Coronary artery (tissue), 2 donors: Measurements from ENCODE around the gene ERICH4.
A peak's percentile ranks its signal among the peaks of the same experiment; 100 is the strongest.

Experiments
- DNase-seq: peaks from one replicate; pipeline ENCODE4 v3.0.0-alpha.2; 2017; ENCODE audit warnings: low spot score
- H3K27ac ChIP-seq, 2 donors: fragments of 200-600 bp; sonication (generic); one replicate each; pipeline ENCODE4 v1.5.1; 2016 to 2019
- H3K4me3 ChIP-seq: fragments of 200-600 bp; sonication (generic); 2 replicates; pipeline ENCODE4 v1.5.1; 2016; ENCODE audit warnings: mild to moderate bottlenecking, moderate library complexity
- TF ChIP-seq, protein P1 (sequence below): fragments of 200-600 bp; sonication (generic); IDR thresholded peaks from one replicate; pipeline ENCODE4 v1.5.1; 2019; ENCODE audit warnings: antibody characterized with exemption

Gene ERICH4

DNA sequence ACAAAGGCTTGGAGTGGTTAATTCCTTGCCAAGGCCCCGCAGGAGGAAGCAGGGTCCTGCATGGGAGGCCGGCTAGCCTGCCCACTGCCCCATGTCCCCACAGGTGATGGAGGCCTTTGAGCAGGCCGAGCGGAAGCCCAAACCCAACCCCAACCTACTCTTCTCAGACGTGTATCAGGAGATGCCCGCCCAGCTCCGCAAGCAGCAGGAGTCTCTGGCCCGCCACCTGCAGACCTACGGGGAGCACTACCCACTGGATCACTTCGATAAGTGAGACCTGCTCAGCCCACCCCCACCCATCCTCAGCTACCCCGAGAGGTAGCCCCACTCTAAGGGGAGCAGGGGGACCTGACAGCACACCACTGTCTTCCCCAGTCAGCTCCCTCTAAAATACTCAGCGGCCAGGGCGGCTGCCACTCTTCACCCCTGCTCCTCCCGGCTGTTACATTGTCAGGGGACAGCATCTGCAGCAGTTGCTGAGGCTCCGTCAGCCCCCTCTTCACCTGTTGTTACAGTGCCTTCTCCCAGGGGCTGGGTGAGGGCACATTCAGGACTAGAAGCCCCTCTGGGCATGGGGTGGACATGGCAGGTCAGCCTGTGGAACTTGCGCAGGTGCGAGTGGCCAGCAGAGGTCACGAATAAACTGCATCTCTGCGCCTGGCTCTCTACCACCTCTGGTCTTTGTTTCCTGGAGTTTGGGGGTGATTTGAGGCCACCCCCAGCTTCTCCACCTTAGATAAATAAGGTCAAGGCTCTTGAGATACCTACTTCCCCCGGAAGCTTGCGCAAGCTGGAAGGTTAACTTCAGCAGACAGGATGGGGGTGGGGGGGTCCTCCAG lies 18.4 kb upstream of the ERICH4 start:
- TF ChIP-seq, protein P1, sequence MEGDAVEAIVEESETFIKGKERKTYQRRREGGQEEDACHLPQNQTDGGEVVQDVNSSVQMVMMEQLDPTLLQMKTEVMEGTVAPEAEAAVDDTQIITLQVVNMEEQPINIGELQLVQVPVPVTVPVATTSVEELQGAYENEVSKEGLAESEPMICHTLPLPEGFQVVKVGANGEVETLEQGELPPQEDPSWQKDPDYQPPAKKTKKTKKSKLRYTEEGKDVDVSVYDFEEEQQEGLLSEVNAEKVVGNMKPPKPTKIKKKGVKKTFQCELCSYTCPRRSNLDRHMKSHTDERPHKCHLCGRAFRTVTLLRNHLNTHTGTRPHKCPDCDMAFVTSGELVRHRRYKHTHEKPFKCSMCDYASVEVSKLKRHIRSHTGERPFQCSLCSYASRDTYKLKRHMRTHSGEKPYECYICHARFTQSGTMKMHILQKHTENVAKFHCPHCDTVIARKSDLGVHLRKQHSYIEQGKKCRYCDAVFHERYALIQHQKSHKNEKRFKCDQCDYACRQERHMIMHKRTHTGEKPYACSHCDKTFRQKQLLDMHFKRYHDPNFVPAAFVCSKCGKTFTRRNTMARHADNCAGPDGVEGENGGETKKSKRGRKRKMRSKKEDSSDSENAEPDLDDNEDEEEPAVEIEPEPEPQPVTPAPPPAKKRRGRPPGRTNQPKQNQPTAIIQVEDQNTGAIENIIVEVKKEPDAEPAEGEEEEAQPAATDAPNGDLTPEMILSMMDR, result no peak
- no peak for DNase-seq
- no peak overlapping the region for H3K27ac ChIP-seq
- H3K4me3 ChIP-seq, result no peak overlapping the region

DNA sequence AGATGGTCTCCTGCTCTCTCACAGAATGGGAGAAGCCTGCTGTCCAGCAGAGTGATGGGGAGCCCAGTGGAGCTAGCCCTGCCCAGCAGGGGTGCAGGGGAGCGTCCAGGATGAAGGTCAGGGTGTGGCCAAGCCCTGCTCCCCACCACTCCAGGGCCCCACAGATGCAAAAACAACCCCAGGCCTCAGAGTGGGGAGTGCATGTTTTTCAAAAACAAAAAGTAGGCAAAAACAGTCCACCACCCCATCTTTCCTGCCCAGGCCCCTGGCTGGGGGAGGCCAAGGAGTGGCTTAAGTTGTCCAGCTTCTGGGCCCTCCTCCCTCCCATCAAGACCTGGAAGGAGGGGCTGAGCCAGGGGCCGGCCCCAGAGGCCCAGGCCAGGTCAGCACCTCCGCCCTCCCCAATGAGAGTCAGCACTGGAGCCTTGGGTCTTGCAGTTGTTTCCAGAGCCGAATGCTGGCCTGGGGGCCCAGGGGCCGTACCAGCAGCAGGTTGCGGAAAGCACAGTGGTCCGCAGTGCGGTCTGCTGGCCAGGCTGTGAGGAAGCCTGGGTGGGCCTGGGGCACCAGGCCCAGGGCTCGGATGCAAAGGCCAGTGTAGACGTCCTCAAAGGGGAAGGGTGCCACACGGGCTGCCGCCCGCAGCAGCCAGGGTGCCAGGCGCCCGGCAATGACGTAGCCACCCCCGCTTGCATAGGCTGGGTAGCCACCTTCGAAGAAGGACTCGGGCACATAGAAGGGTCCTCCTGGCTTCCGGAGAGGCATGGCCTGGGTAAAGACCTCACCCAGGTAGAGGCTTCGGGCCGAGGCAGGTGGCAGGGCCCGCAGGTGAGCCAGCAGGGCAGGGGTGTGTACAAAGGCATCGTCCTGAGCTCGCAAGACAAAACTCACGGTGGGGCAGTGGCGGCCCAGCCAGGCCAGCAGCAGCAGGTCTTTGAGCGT lies 17.5 kb upstream of the ERICH4 start:
- DNase-seq, result no peak
- Histone ChIP-seq H3K27ac (peak overlapping the region in 1 of 2 donors; percentile 89), H3K4me3 (no peak overlapping the region)
- TF ChIP-seq, protein P1, result no peak

DNA sequence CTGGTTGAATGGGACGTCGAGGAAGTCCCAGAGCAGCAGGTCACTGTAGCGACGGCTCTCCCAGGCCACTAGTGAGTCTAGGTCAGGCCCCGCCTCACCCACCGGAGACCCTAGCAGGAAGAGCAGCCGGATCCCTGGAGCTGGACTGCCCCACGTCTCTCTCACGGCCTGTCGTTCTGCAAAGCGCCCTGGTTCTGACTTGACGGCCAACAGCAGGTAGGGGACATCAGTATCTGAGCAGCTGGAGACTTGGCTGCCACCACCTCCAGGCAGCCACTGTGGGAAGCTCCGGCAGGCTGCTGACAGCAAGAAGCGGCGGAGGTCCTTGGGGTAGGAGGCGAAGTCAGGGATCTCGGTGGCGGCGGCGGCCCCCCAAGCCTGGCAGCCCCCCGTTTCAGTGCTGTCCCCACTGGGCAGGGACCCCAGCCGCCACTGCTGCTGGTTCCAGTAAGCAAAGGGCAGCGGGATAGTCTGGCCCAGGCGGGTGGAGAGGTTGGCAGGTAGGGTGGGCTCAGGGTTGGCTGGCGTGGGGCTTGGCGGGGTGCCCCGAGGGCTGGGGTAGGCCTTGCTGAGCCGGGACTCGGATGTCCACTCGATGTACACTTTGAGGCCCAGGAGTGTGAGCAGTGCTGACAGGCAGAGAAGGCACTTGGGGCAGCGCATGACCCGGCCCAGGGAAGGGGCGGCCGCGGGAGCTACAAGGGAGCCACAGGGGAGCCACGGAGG lies 16.7 kb upstream of the ERICH4 start:
- TF ChIP-seq, protein P1, result no peak
- peak overlapping the region; percentile 55 to 89 for H3K27ac ChIP-seq
- H3K4me3 ChIP-seq, result peak overlapping the region; percentile 71
- DNase-seq, result no peak

DNA sequence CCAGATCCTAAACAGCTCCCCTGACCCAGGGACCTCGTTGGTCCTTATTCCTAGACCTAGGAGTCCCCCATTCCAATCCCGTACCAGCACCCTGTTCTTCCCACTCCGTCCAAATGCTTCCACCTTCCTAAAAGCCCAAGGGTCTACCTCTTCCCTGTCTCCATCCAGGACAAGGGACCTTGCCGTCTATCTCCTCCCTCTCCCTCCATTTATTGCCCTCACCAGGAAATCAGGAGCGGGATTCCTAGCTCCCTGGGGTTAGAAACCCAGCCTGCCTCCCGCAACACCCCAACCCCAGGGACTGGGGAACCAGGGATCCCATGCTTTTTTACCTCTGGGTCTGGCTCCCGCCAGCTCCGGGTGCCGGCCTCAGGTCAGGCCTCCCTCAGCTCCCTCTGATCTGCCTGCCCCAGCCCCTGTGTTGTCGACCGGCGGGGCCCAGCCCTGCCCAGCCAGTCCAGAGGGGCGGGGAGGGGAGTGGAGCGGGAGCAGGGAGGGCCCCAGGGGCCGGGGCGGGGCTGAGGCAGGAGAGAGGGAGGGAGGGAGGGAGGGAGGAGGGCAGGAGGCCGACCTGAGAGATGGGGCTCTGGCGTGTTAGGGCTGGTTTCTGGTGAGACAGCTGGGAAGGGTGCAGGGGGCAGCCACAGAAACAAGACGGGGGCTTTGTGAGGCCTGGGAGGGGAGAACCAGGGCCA lies 15.9 kb upstream of the ERICH4 start, which contains the start of gene B3GNT8:
TSS of gene B3GNT8 (minus strand) at position 423 of the 695 bp plus-strand sequence. CDS start 596 bp downstream, outside the sequence.
- Histone ChIP-seq H3K4me3 (peak within 1 kb of the TSS; percentile 71), H3K27ac (peak within 1 kb of the TSS; percentile 55 to 89)
- TF ChIP-seq, protein P1, result no peak
- DNase-seq, result peak; percentile 87

DNA sequence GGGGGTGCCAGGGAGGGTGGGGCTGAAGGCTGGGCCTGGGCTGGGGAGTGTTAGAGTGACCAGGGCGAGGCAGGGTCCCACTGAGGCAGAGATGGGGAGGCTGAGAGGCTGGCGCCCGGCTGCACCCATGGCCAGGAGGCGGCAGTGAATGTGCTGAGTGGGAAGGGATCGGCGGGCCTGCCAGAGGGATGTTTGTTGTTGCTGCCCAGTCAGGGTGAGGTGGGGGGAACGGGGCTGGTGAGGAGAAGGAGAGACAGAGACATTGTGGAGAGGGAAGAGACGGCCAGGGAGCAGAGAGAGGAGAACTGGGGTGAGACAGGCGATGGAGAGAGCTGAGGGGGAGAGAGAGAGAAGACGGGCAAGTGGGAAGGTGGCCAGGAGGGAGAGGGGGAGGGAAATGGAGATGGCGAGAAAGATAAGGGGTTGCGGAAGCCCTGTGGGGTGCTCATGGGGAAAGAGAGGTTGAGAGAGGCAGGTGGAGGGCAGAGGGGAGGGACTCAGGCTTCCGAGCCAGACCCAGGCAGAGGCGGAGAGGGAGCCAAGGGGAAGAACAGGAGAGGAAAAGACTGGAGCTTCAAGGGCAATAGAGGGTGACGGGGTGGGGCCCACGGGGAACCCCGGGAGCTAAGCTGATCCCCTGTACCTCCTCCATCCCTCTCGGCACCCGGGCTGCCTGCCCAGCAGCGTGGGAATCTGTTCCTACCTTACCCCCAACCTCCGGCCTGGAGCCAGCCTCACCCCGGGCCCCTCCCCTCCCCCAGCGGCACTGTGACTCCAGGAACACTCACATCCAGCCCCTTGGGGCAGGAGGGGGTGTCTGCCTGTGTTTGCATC lies 15.1 kb upstream of the ERICH4 start:
- Histone ChIP-seq H3K27ac (peak overlapping the region; percentile 55 to 89), H3K4me3 (peak overlapping the region; percentile 71)
- DNase-seq, result peak; percentile 79
- TF ChIP-seq, protein P1, result no peak
